Mesothelial cell of epicardium (in vitro differentiated cells): ENCODE measurements around the gene SUSD4. TPM values are rescaled to one million over a fixed set of nuclear protein-coding genes. Genes with fewer than 3 reads are reported as not detected.
A peak's percentile ranks its signal among the peaks of the same experiment; 100 is the strongest.

Experiments used
- DNase-seq, 2 experiments: peaks; one replicate each; pipeline ENCODE4 v3.0.0; 2021; ENCODE audit warnings: low spot score in 2 of 2; ENCODE audit not compliant: unreplicated experiment in 2 of 2
- H3K27ac Mint-ChIP-seq: 2 replicates; pipeline ENCODE4 v1.8.0; 2021; ENCODE audit warnings: mixed read lengths
- H3K27me3 Mint-ChIP-seq: 2 replicates; pipeline ENCODE4 v1.8.0; 2021; ENCODE audit warnings: low read depth, mixed read lengths
- H3K36me3 Mint-ChIP-seq: 2 replicates; pipeline ENCODE4 v1.8.0; 2021; ENCODE audit warnings: mixed read lengths
- H3K4me1 Mint-ChIP-seq: 2 replicates; pipeline ENCODE4 v1.8.0; 2021; ENCODE audit warnings: mixed read lengths
- H3K4me3 Mint-ChIP-seq: 2 replicates; pipeline ENCODE4 v1.8.0; 2021; ENCODE audit warnings: mild to moderate bottlenecking, moderate library complexity, mixed read lengths
- H3K9me3 Mint-ChIP-seq: 2 replicates; pipeline ENCODE4 v1.8.0; 2021; ENCODE audit warnings: mixed read lengths
- total RNA-seq: library from RNA; stranded (reverse); gene quantifications from 3 replicates; pipeline ENCODE4 v1.2.1, GENCODE V29; 2021
- TF ChIP-seq, protein P1 (sequence below): fragments of 200-600 bp; sonication (generic); IDR thresholded peaks from one replicate; pipeline ENCODE4 v1.5.0; 2021; ENCODE audit warnings: antibody characterized with exemption; ENCODE audit not compliant: unreplicated experiment

SUSD4 gene
- total RNA-seq, 1 donor from 2014 or later: 0.40 TPM

DNA sequence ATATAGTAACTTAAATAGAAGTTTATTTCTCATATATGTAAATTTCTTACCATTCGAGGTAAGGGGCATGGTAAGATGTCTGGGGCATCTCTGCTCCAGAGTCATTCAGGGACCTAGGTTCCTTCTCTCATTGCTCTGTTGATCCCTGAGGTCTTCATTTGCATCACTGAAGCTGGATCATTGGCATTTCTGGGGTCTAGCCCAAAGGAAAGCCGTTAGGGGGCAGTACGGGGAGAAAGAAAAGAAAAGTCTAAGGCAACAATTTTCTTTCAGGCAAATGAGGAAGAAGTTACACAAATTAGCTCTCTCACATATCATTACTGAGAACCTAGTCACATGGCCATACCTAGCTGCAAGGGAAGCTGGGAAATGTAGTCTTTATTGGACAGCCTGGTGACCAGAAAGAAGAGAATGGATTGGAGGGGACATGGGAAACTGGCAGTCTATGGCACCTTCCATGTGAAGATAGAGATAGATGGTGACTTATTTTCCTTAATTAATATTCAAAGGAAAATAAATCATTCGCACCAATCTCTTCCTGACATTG is 10.2 kb upstream of the SUSD4 start:
- H3K4me3 Mint-ChIP-seq: no peak overlapping the region
- peaks cover 30% of the 10 kb centered on the region for H3K9me3 Mint-ChIP-seq
- no peaks in the 10 kb centered on the region for H3K4me1 Mint-ChIP-seq
- TF ChIP-seq, protein P1, sequence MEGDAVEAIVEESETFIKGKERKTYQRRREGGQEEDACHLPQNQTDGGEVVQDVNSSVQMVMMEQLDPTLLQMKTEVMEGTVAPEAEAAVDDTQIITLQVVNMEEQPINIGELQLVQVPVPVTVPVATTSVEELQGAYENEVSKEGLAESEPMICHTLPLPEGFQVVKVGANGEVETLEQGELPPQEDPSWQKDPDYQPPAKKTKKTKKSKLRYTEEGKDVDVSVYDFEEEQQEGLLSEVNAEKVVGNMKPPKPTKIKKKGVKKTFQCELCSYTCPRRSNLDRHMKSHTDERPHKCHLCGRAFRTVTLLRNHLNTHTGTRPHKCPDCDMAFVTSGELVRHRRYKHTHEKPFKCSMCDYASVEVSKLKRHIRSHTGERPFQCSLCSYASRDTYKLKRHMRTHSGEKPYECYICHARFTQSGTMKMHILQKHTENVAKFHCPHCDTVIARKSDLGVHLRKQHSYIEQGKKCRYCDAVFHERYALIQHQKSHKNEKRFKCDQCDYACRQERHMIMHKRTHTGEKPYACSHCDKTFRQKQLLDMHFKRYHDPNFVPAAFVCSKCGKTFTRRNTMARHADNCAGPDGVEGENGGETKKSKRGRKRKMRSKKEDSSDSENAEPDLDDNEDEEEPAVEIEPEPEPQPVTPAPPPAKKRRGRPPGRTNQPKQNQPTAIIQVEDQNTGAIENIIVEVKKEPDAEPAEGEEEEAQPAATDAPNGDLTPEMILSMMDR: no peak
- no peaks in the 10 kb centered on the region for H3K36me3 Mint-ChIP-seq
- peaks cover 49% of the 10 kb centered on the region for H3K27me3 Mint-ChIP-seq
- H3K27ac Mint-ChIP-seq: no peak overlapping the region
- no peak for DNase-seq

DNA sequence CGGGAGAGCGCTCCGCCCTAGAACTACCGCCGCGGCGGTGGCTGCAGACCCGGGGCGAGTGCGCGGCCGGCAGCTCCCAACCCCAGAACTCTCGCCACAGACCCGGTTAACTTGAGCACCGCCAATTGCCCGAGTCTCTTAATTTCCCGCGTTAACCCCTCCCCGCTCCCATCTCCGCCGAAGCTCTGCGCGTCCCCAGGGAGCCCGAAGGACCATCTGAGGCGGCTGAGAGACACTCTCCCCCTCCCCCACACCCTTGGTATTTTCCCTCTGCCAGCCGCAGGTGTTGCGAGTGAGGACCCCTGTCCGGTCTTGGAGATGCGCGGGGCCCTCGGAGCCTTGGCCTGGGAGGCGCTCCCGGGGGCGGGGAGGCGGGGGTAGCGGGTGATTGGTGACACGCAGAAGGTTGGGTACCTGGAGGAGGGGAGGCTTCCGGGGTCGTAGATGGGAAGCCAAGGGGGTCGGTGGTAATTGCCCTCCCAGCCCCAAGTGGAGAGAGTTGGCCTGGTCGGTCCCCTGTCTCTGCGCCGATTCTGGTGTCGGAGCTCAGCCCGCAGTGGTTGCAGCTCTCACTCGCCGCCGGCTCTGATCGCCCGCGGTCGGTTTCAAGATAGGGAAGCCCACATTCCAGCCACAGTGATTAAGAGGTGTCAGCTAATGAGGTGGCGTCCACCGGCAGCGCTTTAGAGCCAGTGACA is 858 bp upstream of the SUSD4 start:
- Mint-ChIP-seq H3K27ac (no peak overlapping the region), H3K9me3 (no peaks in the 10 kb centered on the region), H3K4me1 (peaks cover 16% of the 10 kb centered on the region), H3K4me3 (peak overlapping the region; percentile 65), H3K27me3 (peaks cover 73% of the 10 kb centered on the region), H3K36me3 (no peaks in the 10 kb centered on the region)
- TF ChIP-seq, protein P1: no peak
- DNase-seq: peak in 1 of 2 experiments; percentile 40

DNA sequence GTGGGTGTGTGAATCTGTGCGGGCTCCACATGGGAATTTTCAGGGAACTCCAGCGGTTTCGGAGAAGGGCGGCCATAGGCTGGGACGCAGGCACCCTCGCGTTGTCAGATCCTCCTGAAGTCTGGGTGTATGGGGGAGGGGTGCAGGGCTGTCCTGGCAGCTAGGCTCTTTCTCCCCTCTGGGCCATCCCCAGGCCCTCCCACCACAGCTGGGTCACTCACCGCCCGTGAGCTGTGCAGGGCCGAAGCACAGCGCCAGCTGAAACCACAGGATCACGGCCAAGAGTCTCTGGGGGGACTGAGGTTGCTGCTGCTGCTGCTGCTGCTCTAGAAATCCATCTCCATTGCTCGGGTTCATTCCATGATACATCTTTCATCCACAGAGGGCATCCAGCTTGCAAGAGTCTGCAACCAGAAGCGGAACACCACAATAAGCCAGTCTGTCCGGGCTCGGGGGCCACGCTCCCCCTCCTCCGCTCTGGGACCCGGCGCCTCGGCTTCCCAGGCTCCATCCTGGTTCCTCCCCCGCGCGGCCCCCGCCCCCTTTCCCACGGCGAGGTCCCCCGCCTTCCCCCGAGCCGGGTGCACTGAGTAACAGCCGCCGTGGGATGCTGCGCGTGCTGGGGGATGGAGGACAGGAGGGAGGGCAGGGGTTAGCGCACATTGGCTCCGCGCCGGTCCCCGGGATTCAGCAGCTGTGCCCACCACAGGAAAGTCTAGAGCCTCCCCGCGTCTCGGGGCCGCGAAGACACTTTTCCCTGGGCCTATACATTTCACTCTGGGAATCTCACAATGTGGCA is 720 bp downstream of the SUSD4 start:
- Mint-ChIP-seq H3K36me3 (no peaks in the 10 kb centered on the region), H3K9me3 (no peaks in the 10 kb centered on the region), H3K27ac (no peak overlapping the region), H3K4me1 (peaks cover 16% of the 10 kb centered on the region), H3K27me3 (peaks cover 79% of the 10 kb centered on the region), H3K4me3 (peak overlapping the region; percentile 79)
- no peak for DNase-seq
- TF ChIP-seq, protein P1: no peak

DNA sequence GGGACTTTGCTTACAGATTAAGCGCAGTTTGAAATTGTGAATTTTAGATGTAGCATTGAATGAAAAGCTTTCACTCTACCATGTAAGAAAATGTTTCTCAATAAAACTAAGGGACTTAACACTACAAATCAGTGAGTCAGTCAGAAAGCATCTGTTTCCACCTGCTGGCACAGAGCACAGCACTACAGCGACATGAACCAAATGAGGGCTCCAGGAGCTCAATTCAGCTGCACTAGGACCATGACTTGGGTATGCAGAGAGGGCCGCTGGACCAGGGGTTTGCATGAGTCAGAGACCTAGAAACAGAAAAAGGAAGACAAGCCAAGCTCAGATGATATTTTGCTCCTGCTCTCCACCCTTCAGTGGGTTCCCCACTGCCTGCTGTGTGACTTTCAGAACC is 5.2 kb downstream of the SUSD4 start:
- no peak for DNase-seq
- Mint-ChIP-seq H3K9me3 (no peaks in the 10 kb centered on the region), H3K27me3 (peaks cover 93% of the 10 kb centered on the region), H3K27ac (no peak overlapping the region), H3K36me3 (no peaks in the 10 kb centered on the region), H3K4me1 (peaks cover 13% of the 10 kb centered on the region), H3K4me3 (no peak overlapping the region)
- TF ChIP-seq, protein P1: no peak

DNA sequence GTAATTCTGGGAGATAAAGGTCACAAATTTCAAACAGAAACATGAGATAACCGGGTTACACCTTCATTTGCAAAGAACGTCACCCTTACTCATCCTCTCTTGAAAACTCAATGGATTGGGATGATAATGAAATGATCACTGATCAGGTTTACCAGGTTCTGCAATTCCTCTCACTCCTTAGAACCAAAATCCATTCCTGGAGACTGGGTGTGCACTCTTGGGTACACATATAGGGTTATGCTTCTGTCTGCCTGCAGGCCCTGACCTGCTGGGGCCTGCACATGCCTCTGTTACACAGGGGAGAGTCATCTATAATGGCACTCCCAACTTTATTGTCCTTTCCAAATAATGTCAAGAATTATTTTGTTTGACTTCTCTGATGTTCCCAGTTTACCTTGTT is 8.3 kb downstream of the SUSD4 start:
- H3K4me1 Mint-ChIP-seq: no peaks in the 10 kb centered on the region
- no peaks in the 10 kb centered on the region for H3K36me3 Mint-ChIP-seq
- DNase-seq: no peak
- TF ChIP-seq, protein P1: no peak
- H3K4me3 Mint-ChIP-seq: no peak overlapping the region
- no peaks in the 10 kb centered on the region for H3K9me3 Mint-ChIP-seq
- H3K27me3 Mint-ChIP-seq: peaks cover 93% of the 10 kb centered on the region
- H3K27ac Mint-ChIP-seq: no peak overlapping the region
